ENCODE results near the gene ASPRV1. TPM values are rescaled to one million over a fixed set of nuclear protein-coding genes. Genes with fewer than 3 reads are reported as not detected.

The ASPRV1 gene
- total and polyA plus RNA-seq, 2 donors from 2014 or later: 1.6 to 2.1 TPM

- intact Hi-C loops (cut with DNase I): no loop called here
Observed at GRCh38 chr2:69973335-69973735, 11.9 kb upstream of the ASPRV1 start.

GRCh38 chr2:69972822-69973221 lies 11.4 kb upstream of the ASPRV1 start:
- no peaks in the 10 kb centered on the region for H3K4me1 ChIP-seq (ENCODE audit: control insufficient read depth in 2 of 3, insufficient read depth in 2 of 3, low read depth in 1 of 3, low read length in 3 of 3)
- no peak for TF ChIP-seq CTCF (IDR thresholded peaks at IDR 0.05; ENCODE audit: borderline replicate concordance, extremely low read depth, insufficient read depth)
- H3K27me3 ChIP-seq (ENCODE audit: control insufficient read depth, insufficient read depth, low read length): no peaks in the 10 kb centered on the region
- no peak for FAIRE-seq
- H3K9ac ChIP-seq (ENCODE audit: low read length in 3 of 3): no peak overlapping the region
- no peaks in the 10 kb centered on the region for H3K9me3 ChIP-seq (ENCODE audit: control insufficient read depth in 2 of 3, insufficient read depth in 1 of 3, low read length in 3 of 3)
- no peak overlapping the region for H3K4me3 ChIP-seq (ENCODE audit: low read length in 3 of 3)
- DNase-seq: peak in 1 of 5 donors; percentile 24
- intact Hi-C loops (cut with DNase I): no loop called here
- no peak overlapping the region for H3K27ac ChIP-seq (ENCODE audit: low read depth in 2 of 2, low read length in 2 of 2)
- no peaks in the 10 kb centered on the region for H3K36me3 ChIP-seq (ENCODE audit: control insufficient read depth in 2 of 3, insufficient read depth in 3 of 3, low read length in 3 of 3)

More at GRCh38 chr2:69973335-69973735, 11.9 kb upstream of the ASPRV1 start:
- H3K27ac ChIP-seq (ENCODE audit: low read depth in 2 of 2, low read length in 2 of 2): no peak overlapping the region
- no peaks in the 10 kb centered on the region for H3K36me3 ChIP-seq (ENCODE audit: control insufficient read depth in 2 of 3, insufficient read depth in 3 of 3, low read length in 3 of 3)
- no peaks in the 10 kb centered on the region for H3K4me1 ChIP-seq (ENCODE audit: control insufficient read depth in 2 of 3, insufficient read depth in 2 of 3, low read depth in 1 of 3, low read length in 3 of 3)
- H3K27me3 ChIP-seq (ENCODE audit: control insufficient read depth, insufficient read depth, low read length): no peaks in the 10 kb centered on the region
- H3K9me3 ChIP-seq (ENCODE audit: control insufficient read depth in 2 of 3, insufficient read depth in 1 of 3, low read length in 3 of 3): no peaks in the 10 kb centered on the region
- H3K4me3 ChIP-seq (ENCODE audit: low read length in 3 of 3): no peak overlapping the region
- FAIRE-seq (no peak), DNase-seq (peak in 1 of 5 donors; percentile 7)
- TF ChIP-seq CTCF (IDR thresholded peaks at IDR 0.05; ENCODE audit: borderline replicate concordance, extremely low read depth, insufficient read depth): no peak
- H3K9ac ChIP-seq (ENCODE audit: low read length in 3 of 3): no peak overlapping the region

- Histone ChIP-seq H3K9ac (ENCODE audit: low read length in 3 of 3) (no peak overlapping the region), H3K4me1 (ENCODE audit: control insufficient read depth in 2 of 3, insufficient read depth in 2 of 3, low read depth in 1 of 3, low read length in 3 of 3) (no peaks in the 10 kb centered on the region), H3K9me3 (ENCODE audit: control insufficient read depth in 2 of 3, insufficient read depth in 1 of 3, low read length in 3 of 3) (no peaks in the 10 kb centered on the region), H3K27ac (ENCODE audit: low read depth in 2 of 2, low read length in 2 of 2) (no peak overlapping the region), H3K4me3 (ENCODE audit: low read length in 3 of 3) (no peak overlapping the region), H3K27me3 (ENCODE audit: control insufficient read depth, insufficient read depth, low read length) (no peaks in the 10 kb centered on the region), H3K36me3 (ENCODE audit: control insufficient read depth in 2 of 3, insufficient read depth in 3 of 3, low read length in 3 of 3) (no peaks in the 10 kb centered on the region)
- no peak for TF ChIP-seq CTCF (IDR thresholded peaks at IDR 0.05; ENCODE audit: borderline replicate concordance, extremely low read depth, insufficient read depth)
- intact Hi-C loops (cut with DNase I): no loop called here
- no peak for FAIRE-seq
- peak in 1 of 5 donors; percentile 29 for DNase-seq
Observed at GRCh38 chr2:69969991-69970390, 8.6 kb upstream of the ASPRV1 start.
